Heart left ventricle (tissue), 13 donors: ENCODE results near the gene ZBTB38.

ENCODE experiments used
- POLR2A ChIP-seq, 2 donors: fragments of 450-650 bp; IDR thresholded peaks; one replicate each; pipeline ENCODE4 v1.6.1; 2017; ENCODE audit warnings: antibody characterized with exemption in 2 of 2, mild to moderate bottlenecking in 2 of 2, moderate library complexity in 2 of 2
- TF ChIP-seq, protein P1 (sequence below), 12 donors: fragments of 200-600 bp; sonication (generic) in 4 of 12; IDR thresholded peaks; one replicate each; pipeline versions ENCODE4 v1.5.0 to v1.8.0; 2018 to 2022; ENCODE audit warnings: antibody characterized with exemption in 12 of 12, mild to moderate bottlenecking in 5 of 12
- donor health status: ischemic (EF 13 %, LVEDD 7.1; RV severe dilation, severe dysfunction).
- donor health status: DM: no; HTN: yes; CAD: no.
- donor health status: DM: no; HTN: no; CAD: no.
- donor health status: ischemic (EF 25% LVEDD 6.9; RV normal size, moderate dysfunction).
- donor health status: ischemic (EF 25% LVEDD 5.7; RV mildly dilated, moderate dysfunction).
- donor health status: ischemic (EF 35%, LVEDD 5.7; RV mildly dilated, moderate dysfunction).
- donor health status: nonischemic (EF 11% LVEDD 7.7; RV severe dilation, severe dysfunction).
- donor health status: DM: yes; HTN: yes; CAD: no.
- donor health status: PGD.
- donor health status: ischemic (EF 29% LVEDD 5.4; RV normal size, mild dysfunction).
- donor health status: nonischemic (EF 23%, LVEDD 6.1; RV moderate dilation, normal function).

GRCh38 chr3:141403576-141403975 is 35.3 kb downstream of the ZBTB38 start:
- TF ChIP-seq, protein P1, sequence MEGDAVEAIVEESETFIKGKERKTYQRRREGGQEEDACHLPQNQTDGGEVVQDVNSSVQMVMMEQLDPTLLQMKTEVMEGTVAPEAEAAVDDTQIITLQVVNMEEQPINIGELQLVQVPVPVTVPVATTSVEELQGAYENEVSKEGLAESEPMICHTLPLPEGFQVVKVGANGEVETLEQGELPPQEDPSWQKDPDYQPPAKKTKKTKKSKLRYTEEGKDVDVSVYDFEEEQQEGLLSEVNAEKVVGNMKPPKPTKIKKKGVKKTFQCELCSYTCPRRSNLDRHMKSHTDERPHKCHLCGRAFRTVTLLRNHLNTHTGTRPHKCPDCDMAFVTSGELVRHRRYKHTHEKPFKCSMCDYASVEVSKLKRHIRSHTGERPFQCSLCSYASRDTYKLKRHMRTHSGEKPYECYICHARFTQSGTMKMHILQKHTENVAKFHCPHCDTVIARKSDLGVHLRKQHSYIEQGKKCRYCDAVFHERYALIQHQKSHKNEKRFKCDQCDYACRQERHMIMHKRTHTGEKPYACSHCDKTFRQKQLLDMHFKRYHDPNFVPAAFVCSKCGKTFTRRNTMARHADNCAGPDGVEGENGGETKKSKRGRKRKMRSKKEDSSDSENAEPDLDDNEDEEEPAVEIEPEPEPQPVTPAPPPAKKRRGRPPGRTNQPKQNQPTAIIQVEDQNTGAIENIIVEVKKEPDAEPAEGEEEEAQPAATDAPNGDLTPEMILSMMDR (IDR thresholded peaks at IDR 0.05), result no peak
- TF ChIP-seq POLR2A (IDR thresholded peaks at IDR 0.05), result no peak
